Tibial nerve (tissue), 4 donors: ENCODE data around the gene ASF1A.

Experiments
- CTCF ChIP-seq, 5 experiments: fragments of 200-600 bp in 3 of 5; fragments of 450-650 bp in 2 of 5; sonication (generic) in 3 of 5; IDR thresholded peaks; one replicate each; pipeline ENCODE4 v1.5.1; 2016 to 2019; ENCODE audit warnings: antibody characterized with exemption in 5 of 5, mild to moderate bottlenecking in 3 of 5, moderate library complexity in 2 of 5
- EP300 ChIP-seq, 2 donors: sonication (generic); formaldehyde crosslinking; IDR thresholded peaks; one replicate each; pipeline ENCODE4 v1.6.1; 2017; ENCODE audit warnings: antibody characterized with exemption in 2 of 2, mild to moderate bottlenecking in 1 of 2
- POLR2A ChIP-seq, 2 donors: fragments of 450-650 bp; IDR thresholded peaks; one replicate each; pipeline ENCODE4 v1.6.1; 2017; ENCODE audit warnings: antibody characterized with exemption in 2 of 2, mild to moderate bottlenecking in 2 of 2, moderate library complexity in 2 of 2

- TF ChIP-seq CTCF (IDR thresholded peaks at IDR 0.05) (no peak), POLR2A (IDR thresholded peaks at IDR 0.05) (no peak), EP300 (IDR thresholded peaks at IDR 0.05) (no peak)
Measured at GRCh38 chr6:118945217-118945616, 51.3 kb downstream of the ASF1A start.
